ENCODE results near the gene OR2D3. TPM values are rescaled to one million over a fixed set of nuclear protein-coding genes. Genes with fewer than 3 reads are reported as not detected.

OR2D3 gene
- total and polyA plus RNA-seq, 8 donors = not detected

DNA sequence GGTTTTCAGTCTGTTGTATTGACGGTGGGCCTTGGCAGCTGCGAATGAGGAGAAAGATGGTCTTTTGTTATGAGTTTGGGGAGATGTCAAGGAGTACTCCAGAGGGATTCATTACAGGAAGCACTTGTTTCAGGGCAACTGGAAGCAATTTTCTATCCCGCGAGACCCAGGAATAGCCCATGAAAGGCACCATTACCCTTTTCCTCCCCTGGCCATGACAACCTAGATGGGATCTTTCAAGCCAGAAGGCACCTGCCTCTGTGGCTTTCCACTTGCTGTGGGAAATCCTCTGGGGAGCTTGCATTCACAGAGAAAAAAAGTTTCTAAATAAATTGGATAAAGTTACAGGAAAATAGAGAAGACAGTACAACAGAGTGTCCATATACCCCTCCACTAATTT, 8.1 kb downstream of the OR2D3 start:
- DNase-seq = no peak
- Histone ChIP-seq H3K4me1 (peaks cover 0 to 17% (median 14%) of the 10 kb centered on the region in 4 donors), H3K4me3 (no peak overlapping the region), H3K27ac (no peak overlapping the region), H3K9me3 (no peaks in the 10 kb centered on the region), H3K36me3 (no peaks in the 10 kb centered on the region), H3K27me3 (peaks cover 0 to 29% (median 7%) of the 10 kb centered on the region in 3 donors)
- 65 to 82% (median 71%) methylated on average over 4 of the region's 4 CpGs for WGBS, 5 donors
- intact Hi-C loops (cut with DNase I; ENCODE audit: low total_unique reads) = no loop called here
- TF ChIP-seq POLR2A (IDR thresholded peaks at IDR 0.05) (no peak), EP300 (IDR thresholded peaks at IDR 0.05) (no peak), POLR2AphosphoS5 (IDR thresholded peaks at IDR 0.05) (no peak)
- TF ChIP-seq, protein P1, sequence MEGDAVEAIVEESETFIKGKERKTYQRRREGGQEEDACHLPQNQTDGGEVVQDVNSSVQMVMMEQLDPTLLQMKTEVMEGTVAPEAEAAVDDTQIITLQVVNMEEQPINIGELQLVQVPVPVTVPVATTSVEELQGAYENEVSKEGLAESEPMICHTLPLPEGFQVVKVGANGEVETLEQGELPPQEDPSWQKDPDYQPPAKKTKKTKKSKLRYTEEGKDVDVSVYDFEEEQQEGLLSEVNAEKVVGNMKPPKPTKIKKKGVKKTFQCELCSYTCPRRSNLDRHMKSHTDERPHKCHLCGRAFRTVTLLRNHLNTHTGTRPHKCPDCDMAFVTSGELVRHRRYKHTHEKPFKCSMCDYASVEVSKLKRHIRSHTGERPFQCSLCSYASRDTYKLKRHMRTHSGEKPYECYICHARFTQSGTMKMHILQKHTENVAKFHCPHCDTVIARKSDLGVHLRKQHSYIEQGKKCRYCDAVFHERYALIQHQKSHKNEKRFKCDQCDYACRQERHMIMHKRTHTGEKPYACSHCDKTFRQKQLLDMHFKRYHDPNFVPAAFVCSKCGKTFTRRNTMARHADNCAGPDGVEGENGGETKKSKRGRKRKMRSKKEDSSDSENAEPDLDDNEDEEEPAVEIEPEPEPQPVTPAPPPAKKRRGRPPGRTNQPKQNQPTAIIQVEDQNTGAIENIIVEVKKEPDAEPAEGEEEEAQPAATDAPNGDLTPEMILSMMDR (IDR thresholded peaks at IDR 0.05) = no peak

DNA sequence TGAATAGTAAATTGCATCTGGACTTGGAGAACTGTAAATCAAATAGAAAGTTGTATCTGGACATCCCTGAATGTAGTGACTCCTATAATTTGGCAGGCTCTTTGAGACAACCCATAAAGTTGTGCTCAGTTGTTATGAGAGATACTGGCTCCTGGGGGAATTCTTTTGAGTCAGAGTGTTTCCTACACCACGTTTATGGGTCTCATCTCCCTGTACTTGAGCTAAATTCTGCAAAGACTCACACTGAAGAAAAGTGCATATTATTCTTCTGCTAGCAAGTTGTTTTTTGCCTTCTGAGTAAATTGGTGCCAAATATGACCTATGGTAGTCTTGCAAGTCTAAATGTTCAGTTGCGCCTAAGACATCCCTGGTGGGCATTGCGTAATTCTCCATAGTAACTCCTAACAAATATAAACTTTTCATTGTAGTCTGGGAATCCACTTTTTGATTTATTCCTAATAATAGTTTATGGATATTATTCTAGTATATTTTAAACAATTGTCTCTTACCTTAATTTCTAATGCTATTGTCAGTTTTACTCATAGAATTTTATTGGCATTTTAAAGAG, 10.4 kb downstream of the OR2D3 start:
- Histone ChIP-seq H3K27me3 (peaks cover 0 to 24% (median 7%) of the 10 kb centered on the region in 3 donors), H3K27ac (no peak overlapping the region), H3K9me3 (no peaks in the 10 kb centered on the region), H3K36me3 (no peaks in the 10 kb centered on the region), H3K4me1 (peaks cover 0 to 14% (median 13%) of the 10 kb centered on the region in 4 donors), H3K4me3 (peak overlapping the region in 1 of 4 donors; percentile 2)
- intact Hi-C loops (cut with DNase I; ENCODE audit: low total_unique reads) = no loop called here
- WGBS, 5 donors = 81 to 86% (median 84%) methylated on average over 3 of the region's 3 CpGs
- TF ChIP-seq POLR2AphosphoS5 (IDR thresholded peaks at IDR 0.05) = no peak
- TF ChIP-seq POLR2A (IDR thresholded peaks at IDR 0.05) = no peak
- no peak for TF ChIP-seq EP300 (IDR thresholded peaks at IDR 0.05)
- TF ChIP-seq, protein P1 (IDR thresholded peaks at IDR 0.05) = no peak
- no peak for DNase-seq

DNA sequence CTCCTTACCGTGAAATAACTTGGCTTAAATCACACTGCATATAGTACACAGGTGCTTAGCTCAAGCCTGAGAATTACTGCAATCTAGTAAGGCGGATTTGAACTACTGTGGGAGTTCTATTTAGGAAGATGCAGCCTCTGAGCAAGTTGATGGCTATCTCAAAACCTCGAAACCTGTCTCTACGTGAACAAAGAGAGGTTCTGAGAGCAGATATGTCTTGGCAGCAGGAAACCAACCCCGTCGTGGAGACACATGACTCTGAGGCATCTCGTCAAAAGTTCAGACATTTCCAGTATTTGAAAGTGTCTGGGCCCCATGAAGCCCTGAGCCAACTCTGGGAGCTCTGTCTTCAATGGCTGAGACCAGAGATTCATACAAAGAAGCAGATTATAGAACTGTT, 11.3 kb downstream of the OR2D3 start:
- WGBS, 5 donors = 73 to 91% (median 83%) methylated on average over 7 of the region's 7 CpGs
- Histone ChIP-seq H3K4me1 (peaks cover 0 to 6% (median 4%) of the 10 kb centered on the region in 4 donors), H3K27me3 (peaks cover 0 to 17% (median 0%) of the 10 kb centered on the region in 3 donors), H3K9me3 (no peaks in the 10 kb centered on the region), H3K4me3 (no peak overlapping the region), H3K36me3 (no peaks in the 10 kb centered on the region), H3K27ac (no peak overlapping the region)
- no peak for TF ChIP-seq POLR2AphosphoS5 (IDR thresholded peaks at IDR 0.05)
- TF ChIP-seq, protein P1 (IDR thresholded peaks at IDR 0.05) = no peak
- TF ChIP-seq EP300 (IDR thresholded peaks at IDR 0.05) = no peak
- TF ChIP-seq POLR2A (IDR thresholded peaks at IDR 0.05) = no peak
- intact Hi-C loops (cut with DNase I; ENCODE audit: low total_unique reads) = no loop called here
- DNase-seq = peak in 1 of 2 donors; percentile 21

- H3K9me3 ChIP-seq = no peaks in the 10 kb centered on the region
- H3K36me3 ChIP-seq = no peaks in the 10 kb centered on the region
- H3K4me3 ChIP-seq = no peak overlapping the region
- TF ChIP-seq POLR2A (IDR thresholded peaks at IDR 0.05) (no peak), EP300 (IDR thresholded peaks at IDR 0.05) (no peak), POLR2AphosphoS5 (IDR thresholded peaks at IDR 0.05) (no peak)
- TF ChIP-seq, protein P1 (IDR thresholded peaks at IDR 0.05) = no peak
- no peaks in the 10 kb centered on the region for H3K27me3 ChIP-seq
- H3K4me1 ChIP-seq = no peaks in the 10 kb centered on the region
- H3K27ac ChIP-seq = no peak overlapping the region
- no peak for DNase-seq
- intact Hi-C loops (cut with DNase I; ENCODE audit: low total_unique reads) = no loop called here
These were observed 21.2 kb downstream of the OR2D3 start for GRCh38 chr11:6941970-6942369.
